HG02852 (cell line): ENCODE measurements around the gene SF3B5.
"Not testable (repeated sequence)": the region's sequence is repeated elsewhere in the genome, so short reads cannot be mapped to it uniquely, and the experiment has no call there.

Experiments used
- ATAC-seq: cut with Tn5 transposase; IDR thresholded peaks from one replicate; pipeline ENCODE4 v1.9.1; 2021; ENCODE audit warnings: mild to moderate bottlenecking, moderate library complexity; ENCODE audit not compliant: unreplicated experiment

SF3B5 gene

DNA sequence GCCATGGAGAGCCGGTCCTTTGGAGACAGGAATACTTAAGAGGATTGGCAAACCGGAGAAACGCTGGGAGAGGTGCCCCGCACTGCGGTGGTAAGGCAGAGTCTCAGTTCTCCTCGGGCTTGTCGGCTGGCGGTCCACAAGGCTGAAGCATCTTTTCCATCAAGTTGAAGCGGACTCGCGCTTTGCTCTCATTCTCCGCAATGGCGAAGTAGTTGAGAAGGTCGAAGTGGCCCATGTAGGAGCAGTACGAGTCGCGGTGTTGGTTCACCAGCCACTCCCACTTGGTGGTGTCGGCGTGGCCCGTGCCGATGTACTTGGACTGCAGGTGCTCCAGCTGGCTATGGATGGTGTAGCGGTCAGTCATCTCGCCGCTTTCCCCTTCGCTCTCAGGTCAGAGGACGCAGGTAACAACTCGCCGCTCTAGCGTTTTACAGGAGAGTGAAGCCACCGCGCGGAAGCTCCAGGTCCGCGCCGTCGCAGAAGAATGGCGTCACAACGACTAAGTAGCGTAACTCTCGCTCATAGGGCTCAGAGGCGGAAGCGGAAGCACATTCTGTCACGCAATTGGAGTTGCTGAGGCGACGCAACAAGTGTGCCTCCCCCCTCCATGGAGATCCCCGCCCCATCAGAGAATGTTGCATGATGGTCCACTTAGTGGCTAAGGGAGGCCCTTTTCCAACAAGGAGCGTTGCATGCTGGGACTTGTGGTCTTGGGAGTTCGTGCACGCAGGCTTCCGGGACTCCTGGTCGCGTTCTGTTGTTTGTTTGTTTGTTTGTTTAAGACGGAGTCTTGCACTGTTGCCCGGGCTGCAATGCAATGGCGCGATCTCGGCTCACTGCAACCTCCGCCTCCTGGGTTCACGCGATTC, at the start of gene SF3B5:
Gene SF3B5 (minus strand): TSS at position 440 of the 869 bp plus-strand sequence. CDS start 76 bp downstream, at position 364.
- ATAC-seq, result peak; percentile 92

DNA sequence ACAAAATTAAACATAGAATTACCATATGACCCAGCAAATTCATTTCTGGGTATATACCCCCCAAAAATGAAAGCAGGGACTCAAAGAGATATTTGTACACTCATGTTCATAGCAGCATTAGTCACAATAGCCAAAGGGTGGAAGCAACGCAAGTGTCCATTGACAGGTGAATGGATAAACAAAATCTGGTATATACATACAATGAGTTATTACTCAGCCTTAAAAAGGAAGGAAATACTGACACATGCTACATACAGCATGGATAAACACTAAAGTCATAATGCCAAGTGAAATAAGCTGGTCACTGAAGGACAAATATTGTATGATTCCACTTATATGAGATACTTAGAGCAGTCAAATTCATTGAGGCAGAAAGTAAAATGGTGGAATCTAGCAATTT, 49.6 kb upstream of the SF3B5 start:
- no peak for ATAC-seq

DNA sequence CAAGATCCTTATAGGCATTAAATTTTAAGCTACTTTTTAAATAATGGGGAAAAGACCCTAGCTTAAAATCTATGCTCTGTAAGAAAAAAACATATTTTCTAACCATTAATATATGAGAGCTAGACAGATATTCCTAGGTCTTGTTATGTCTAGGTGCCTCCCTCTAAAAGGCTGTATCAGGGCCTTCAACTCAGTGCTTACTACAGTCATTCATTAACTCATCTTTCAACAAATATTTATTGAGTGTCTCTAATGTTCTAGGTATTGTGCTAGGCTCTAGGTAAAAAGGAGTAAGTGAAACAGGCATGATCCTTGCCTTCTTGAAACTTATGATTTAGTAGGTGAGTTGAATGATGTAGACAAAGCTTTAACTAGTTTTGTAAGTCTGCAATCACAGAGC, 48.5 kb upstream of the SF3B5 start:
- no peak for ATAC-seq

DNA sequence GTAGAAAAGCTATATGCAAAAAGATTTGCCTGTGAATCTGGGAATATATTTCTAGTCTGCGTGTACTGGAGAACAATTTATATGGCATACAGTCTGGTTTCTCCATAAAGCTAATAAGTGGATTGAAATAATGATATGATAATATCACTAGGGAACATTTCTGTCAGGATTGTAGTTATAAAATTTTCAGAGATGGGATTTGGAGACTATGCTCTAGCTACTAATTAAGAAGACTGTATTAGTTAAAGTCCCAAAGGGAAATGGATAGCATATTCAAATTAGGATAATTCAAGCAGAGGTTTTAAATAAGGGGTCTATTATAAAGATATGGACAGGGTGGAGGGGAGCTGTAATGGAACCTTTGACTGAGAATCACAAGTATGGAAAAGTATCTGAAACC, 47.7 kb upstream of the SF3B5 start:
- no peak for ATAC-seq

DNA sequence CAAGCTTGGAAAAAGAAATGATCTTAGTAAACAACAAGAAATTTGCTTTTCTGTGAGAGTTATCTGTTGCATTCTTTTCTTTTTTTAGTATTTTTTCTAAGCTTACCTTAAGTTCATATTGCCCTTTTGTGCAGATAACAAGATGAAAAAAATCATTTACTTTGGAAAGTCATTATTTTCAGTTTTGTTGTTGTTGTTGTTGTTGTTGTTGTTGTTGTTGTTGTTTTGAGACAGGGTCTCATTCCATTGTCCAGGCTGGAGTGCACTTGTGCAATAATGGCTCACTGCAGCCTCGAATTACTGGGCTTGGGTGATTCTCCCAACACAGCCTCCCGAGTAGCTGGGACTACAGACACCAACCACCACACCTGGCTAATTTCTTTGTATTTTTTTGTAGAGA, 46.1 kb upstream of the SF3B5 start:
- ATAC-seq, result no peak

DNA sequence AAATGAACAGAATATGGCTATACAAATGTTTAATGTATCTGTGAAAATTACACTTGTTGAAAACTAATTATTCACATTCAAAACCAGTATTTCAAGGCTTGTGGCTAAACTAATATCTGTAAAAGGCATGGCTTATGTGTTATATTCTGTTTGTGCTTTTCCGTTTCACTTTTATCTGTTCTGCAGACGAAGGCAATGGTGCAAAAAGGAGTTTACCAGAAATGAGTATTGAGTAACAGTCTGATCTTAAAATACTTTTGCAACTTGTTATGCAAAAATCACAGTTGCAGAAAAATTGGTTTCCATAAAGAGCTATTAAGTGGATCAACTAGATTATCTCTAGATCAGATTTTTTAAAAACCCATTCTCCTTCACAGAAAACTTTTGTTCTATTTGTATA, 45.5 kb upstream of the SF3B5 start:
- ATAC-seq, result peak; percentile 91

DNA sequence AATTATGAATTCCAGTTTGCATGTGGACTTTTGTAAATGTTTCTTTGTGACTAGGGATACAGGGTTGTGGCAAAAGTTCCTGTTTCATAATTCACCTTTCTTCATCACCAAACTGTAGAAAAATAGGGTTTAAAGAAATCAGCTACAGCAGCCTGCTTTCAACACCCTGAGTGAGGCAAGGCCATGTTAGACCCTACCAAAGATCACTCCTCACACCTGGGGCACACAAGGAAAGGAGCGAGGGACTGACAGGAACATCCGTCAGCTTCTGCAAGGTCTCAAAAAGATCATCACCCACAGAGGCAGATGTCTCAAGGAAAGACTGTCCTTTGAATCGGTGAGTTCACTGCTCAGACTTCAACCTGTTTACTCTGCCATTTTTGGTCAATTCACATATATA, 44.4 kb upstream of the SF3B5 start:
- no peak for ATAC-seq

DNA sequence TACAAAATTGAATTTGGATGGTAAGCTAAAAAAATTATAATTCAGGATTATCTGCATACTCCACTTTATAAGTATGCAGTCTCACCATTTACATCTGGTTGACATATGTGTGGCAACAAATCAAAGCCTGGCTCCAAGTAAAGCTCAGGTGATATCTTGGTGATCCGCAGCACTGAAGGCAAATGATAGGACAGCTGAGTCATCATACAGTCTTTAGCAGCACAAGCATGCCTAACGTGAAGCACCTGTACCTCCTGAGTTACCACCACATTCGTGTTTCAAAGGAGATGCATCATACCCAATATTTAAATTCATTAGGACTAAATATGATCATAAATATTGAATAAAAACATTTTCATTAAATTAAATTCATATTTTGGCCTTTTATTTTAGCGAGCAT, 43.2 kb upstream of the SF3B5 start:
- ATAC-seq, result no peak

DNA sequence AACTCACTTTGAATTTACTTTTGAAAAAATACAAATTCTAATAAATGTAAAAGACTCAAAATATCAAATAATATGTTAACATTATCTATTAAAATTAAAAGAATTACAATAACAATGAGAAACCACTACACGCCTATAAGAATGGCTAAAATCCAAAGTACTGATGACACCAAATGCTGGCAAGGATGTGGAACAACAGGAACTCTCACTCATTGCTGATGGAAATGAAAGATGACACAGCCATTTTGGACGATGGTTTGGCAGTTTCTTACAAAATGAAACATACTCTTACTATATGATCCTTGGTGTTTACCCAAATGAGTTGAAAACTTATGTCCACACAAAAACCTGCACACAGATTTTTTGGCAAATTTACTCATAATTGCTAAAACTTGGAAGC, 39.4 kb upstream of the SF3B5 start:
- no peak for ATAC-seq

DNA sequence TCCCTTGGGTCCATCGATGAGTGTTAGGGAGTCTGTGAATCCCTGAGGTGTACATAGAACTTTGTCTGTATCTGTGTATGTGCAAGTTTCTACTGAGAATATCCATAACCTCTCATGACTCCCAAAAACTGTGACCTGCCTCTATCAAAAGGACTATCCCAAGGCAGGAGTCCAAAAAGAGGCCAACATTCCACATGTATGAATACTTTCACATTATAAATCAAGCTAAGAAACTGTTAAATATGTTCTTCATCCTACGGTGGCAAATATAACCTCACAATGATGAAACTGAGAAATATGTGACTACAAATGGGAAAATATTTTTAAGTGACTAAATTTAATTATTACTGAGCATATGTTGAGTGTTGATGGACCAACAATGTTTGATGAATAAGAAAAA, 38.8 kb upstream of the SF3B5 start:
- ATAC-seq, result no peak

DNA sequence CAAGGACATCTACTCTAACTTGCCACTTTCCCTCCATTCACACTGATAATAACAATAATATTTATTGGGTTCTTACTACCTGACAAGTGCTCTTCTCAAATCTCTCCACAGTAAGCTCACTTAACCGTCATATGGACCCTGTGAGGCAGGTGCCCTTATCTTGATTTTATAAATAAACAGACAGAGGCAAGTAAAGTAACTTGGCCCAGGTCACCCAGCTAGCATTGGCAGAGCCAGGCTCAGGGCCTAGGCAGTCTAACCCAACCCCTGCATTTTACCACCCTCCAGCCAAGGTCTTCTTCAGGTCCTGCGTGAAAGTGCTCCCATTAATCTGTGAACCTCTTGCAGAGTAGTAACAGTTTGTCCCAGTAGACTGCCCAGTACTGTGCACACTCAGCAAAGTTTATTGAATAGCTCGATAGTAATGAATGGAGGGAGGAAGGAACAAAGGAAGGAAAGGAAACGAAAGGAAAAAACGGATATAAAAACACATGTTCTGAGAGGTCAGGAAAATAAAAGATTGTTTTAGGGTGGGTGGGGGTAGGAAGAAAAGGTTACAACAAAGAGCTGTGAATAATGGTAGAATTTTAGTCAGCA, 38.0 kb upstream of the SF3B5 start:
- ATAC-seq, result no peak

DNA sequence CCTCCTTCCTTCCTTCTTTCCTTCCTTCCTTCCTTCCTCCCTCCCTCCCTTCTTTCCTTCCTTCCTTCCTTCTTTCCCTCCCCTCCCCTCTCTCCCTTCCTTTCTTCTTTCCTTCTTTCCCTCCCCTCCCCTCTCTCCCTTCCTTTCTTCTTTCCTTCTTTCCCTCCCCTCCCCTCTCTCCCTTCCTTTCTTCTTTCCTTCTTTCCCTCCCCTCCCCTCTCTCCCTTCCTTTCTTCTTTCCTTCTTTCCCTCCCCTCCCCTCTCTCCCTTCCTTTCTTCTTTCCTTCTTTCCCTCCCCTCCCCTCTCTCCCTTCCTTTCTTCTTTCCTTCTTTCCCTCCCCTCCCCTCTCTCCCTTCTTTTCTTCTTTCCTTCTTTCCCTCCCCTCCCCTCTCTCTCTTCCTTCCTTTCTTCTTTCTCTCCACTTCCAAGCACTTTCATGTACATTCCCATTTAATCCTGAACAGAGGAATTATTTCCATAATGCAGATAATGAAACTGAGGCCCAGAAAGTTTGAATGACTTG, 36.9 kb upstream of the SF3B5 start:
- not testable (repeated sequence) for ATAC-seq

DNA sequence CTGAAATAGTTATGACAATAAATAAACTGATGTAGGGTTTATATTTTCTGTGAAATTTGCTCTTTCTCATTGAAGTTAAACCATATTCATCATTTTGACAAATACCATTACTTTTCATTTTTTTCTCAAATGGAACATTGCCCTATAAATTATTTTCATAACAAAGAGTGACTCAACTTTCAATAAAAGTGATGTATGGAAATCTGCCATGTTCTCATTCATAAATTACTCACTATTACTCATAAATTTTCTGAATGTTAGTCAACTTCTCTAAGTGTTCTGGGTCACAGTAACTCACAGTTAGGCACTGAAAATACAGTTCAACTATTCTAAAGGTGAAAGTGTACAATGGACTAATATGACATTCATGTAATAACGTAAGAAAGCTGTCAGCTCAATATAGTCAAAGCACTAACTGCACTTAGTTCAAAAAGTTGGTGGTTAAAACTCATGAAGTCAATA, 35.9 kb upstream of the SF3B5 start:
- ATAC-seq, result no peak

DNA sequence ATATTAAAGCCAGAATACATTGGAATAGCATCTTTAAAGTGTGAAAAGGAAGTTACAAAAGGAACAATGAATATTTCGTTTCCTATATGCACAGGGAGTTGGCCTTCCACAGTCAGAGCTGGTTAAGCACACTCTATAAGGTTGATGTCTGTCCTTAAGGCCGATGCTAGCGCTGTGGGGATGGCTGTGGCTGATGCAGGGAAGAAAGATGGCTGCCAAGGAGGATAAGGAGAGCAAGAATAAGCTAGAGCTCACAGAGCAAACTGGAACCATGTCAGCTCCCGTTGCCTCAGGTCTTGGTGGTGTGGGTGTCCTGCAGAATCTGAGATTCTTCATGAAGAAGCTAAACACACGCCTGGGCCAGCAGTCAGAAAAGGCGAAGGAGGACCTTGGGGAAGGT, 34.1 kb upstream of the SF3B5 start:
- ATAC-seq, result no peak

DNA sequence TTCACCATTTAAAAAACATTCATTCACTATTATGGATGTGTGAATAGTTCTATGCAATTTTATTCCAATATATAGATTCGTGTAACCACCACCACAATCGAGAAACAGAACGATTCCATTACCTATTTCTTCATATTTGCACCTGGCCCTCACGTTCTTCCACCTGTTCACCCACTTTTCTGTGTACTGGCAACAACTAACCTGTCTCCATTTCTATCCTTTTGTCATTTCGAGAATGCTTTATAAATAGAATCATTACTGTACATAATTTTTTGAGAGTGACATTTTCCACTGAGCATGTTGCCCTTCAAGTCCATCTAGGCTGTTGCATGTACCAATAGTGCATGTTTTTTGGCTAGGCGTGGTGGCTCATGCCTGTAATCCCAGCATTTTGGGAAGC, 31.7 kb upstream of the SF3B5 start:
- ATAC-seq, result no peak

DNA sequence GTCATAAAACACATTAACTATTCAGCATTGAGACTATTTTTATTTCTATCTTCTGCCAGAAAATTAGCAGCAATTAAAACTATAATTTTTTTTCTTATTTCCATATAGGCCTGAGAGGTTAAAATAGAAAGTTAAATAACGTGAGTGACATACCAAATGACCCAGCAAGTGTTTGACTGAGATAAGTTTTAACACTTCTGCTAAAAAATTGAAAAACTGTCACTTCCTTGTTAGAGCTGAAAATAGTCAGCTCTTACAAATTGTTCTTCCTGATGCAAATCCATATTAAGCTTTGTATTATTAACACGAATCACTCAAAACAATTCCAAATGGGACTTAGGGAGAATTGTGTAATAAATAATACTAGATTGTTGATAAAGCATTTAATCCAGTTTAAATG, 28.5 kb upstream of the SF3B5 start:
- ATAC-seq, result no peak

DNA sequence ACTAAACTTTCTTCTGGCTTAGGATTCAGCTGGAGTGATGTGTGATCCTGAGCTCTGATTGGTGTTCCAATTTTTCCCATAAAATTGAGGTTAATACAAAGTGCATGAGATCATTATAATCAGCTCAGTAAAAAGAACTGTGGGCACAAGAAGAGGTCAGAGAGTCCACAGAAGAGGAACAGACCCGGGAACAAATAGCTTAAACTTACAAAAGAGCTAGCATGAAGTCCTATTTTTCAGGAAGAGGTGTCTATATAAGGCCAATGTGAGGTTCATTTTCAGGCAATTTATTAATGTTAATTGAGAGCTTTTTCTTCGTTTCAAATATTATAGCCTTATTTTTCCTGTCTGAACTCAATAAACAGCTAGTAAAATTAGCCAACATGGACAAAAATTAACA, 28.0 kb upstream of the SF3B5 start:
- ATAC-seq, result no peak

DNA sequence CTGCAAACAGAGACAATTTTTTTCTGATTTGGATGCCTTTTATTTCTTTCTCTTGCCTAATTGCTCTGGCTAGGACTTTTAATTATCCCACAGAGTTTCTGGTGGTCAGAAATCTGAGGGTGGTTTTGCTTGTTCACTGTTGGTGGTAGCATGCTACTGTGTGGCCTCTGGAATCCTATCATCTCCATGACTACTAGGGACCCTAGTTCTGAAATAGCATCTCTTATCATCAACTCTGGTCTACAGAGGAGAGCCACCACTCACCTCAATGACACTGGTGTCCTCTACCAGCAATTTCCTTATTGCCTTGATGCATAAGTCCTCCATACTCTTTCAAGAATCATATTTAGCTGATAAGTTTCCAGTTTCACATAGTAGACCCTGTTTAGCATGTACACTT, 27.5 kb upstream of the SF3B5 start:
- ATAC-seq, result no peak

DNA sequence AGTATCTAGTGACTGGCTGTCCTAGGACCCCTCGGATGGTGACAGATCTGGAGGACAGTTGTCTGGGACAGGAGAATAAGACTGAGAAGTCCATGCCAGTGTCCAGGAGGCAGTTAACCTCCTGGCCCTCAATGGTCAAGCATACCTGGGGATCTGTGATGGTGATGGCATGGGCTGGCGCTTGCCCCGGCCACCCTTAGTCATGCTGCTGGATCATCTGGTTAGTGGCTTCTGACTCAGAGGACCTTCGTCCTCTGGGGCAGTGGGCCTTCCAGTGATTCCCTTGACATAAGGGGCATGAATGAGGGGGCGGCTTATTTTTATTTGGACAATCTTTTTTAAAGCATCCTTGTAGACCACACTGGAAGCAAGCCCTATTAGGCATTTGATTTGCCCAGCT, 24.0 kb upstream of the SF3B5 start:
- no peak for ATAC-seq

DNA sequence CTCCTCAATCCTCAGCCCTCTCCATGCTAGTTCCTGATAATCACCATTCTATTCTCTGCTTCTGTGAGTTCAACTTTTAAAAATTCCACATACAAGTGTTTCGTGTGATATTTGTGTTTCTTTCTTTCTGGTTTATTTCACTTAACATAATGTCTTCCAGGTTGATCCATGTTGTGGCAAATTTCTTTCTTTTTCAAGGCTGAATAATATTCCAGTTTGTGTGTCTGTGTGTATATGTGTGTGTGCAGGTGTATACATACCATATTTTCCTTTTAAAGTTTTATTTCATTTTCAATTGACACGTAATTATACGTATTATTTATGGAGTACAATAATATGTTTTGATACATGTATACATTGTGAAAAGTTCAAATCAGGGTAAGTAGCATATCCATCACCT, 19.8 kb upstream of the SF3B5 start:
- ATAC-seq, result no peak

DNA sequence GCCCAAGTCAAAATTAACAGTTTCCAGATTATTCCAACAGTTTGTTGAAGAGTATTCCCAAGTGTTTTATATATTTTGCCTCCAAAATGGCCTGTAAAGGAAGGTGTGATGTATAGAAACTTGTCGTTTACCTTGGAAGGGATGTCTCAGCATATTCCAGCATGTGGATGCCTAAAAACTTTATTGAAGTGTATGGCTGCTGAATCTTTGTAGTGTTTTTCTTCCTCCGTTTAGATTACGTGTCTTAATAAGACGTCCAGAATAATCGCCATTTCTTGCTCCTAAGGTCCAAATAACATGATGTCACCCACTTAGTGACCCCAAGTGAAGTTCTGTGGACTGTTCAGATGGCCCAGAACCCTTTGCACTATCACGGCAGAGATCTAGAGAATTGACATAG, 18.0 kb upstream of the SF3B5 start:
- no peak for ATAC-seq

DNA sequence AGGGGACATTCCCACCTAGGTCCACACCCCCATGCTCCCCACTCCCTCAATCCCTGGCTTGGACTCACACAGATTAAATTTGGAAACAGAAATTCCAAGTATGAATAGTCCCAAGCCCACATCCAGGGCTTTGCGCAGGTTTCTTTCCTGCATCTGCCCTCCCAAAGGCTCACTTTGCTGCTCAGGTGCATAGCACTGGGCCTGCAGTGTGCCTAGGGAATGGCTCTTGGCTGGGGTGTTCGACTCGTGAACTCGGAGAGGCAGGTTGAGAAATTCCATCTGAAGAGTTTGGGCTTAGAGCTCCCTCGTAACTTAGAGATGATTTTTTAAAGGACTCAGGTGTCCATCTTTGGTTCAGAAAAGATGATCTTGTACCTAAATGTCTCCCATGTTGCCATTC, 14.8 kb upstream of the SF3B5 start:
- ATAC-seq, result no peak
